ENCODE data around the gene NARS2.

DNA sequence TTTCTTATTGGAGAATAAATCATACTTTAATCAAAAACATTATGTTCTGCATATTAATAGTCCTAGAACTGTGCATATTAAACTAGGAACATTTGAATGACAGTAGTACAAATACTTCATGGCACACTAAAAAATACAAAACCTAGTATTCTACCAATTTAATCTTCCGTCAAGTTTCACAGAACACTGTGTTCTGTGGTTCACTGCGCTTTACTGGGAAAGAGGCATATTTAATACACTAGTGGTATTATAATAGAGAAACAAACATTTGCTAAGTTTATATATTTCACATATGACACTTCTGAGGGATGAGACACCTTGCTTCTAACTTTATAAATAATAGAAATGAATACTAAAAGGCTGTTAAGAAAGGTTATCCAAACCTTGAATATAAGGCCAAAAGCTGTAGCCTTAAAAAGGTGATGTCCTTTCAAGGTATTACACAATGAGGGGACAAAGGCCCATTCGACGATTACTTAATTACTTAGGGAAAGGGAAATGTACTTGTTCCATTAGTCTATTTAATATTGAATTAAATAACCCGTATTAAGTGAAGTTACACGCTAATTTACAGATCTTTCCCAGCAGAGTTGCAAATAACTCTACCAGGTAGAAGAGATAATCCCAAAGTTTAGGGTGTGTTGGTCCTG is 48.0 kb downstream of the NARS2 start:
- TF ChIP-seq, protein P1, sequence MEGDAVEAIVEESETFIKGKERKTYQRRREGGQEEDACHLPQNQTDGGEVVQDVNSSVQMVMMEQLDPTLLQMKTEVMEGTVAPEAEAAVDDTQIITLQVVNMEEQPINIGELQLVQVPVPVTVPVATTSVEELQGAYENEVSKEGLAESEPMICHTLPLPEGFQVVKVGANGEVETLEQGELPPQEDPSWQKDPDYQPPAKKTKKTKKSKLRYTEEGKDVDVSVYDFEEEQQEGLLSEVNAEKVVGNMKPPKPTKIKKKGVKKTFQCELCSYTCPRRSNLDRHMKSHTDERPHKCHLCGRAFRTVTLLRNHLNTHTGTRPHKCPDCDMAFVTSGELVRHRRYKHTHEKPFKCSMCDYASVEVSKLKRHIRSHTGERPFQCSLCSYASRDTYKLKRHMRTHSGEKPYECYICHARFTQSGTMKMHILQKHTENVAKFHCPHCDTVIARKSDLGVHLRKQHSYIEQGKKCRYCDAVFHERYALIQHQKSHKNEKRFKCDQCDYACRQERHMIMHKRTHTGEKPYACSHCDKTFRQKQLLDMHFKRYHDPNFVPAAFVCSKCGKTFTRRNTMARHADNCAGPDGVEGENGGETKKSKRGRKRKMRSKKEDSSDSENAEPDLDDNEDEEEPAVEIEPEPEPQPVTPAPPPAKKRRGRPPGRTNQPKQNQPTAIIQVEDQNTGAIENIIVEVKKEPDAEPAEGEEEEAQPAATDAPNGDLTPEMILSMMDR (conservative IDR thresholded peaks at IDR 0.05 in 1 of 2, IDR thresholded peaks at IDR 0.05 in 1 of 2; ENCODE audit: low read depth in 1 of 2, low read length in 2 of 2), result no peak
- no peak for TF ChIP-seq EZH2 (IDR thresholded peaks at IDR 0.05; ENCODE audit: low read length, missing control alignments)

All from fibroblast of lung (primary cell).